CD4-positive, alpha-beta T cell (primary cell): ENCODE data around the gene CST4. TPM values are rescaled to one million over a fixed set of nuclear protein-coding genes. Genes with fewer than 3 reads are reported as not detected.

Experiments
- ATAC-seq: fragments of 200-7000 bp; cut with Tn5 transposase; one replicate; pipeline ENCODE4 v1.10.0; 2022; ENCODE audit warnings: mild to moderate bottlenecking; ENCODE audit not compliant: poor library complexity
- CTCF ChIA-PET: fragments of 350-600 bp; sonication (Branson Sonifier 250); formaldehyde crosslinking; loops from one replicate; lab custom pipeline; 2021; ENCODE audit warnings: antibody characterized with exemption, inconsistent platforms; lab: Charles Lee
- POLR2A ChIA-PET: fragments of 350-600 bp; sonication (Branson Sonifier 250); formaldehyde crosslinking; loops from one replicate; lab custom pipeline; 2021; ENCODE audit warnings: antibody characterized with exemption, inconsistent platforms; lab: Charles Lee
- DNase-seq, 14 experiments: peaks; one replicate each; pipeline ENCODE4 v3.0.0-alpha.2; 2013 to 2020; ENCODE audit warnings: mixed read lengths in 2 of 14
- H3K27ac ChIP-seq, 2 donors: one replicate each; pipeline versions ENCODE4 v1.5.1 to v1.7.0; 2013; ENCODE audit warnings: low read length in 2 of 2, low read depth in 1 of 2, mild to moderate bottlenecking in 1 of 2
- H3K27me3 ChIP-seq, 2 experiments: 1 replicate in 1 of 2; 2 replicates in 1 of 2; pipeline versions ENCODE4 v1.6.1 to v1.7.0; 2013; ENCODE audit warnings: low read length in 2 of 2, control low read depth in 1 of 2, mild to moderate bottlenecking in 1 of 2, moderate library complexity in 1 of 2; ENCODE audit not compliant: insufficient read depth in 2 of 2, control insufficient read depth in 1 of 2
- H3K36me3 ChIP-seq: one replicate; pipeline ENCODE4 v1.6.1; 2013; ENCODE audit warnings: low read length, control low read depth; ENCODE audit not compliant: insufficient read depth
- H3K4me1 ChIP-seq: one replicate; pipeline ENCODE4 v1.6.1; 2013; ENCODE audit warnings: low read length, control low read depth; ENCODE audit not compliant: insufficient read depth
- H3K4me3 ChIP-seq: one replicate; pipeline ENCODE4 v1.5.1; 2013; ENCODE audit warnings: mild to moderate bottlenecking, low read length, moderate library complexity
- H3K9me3 ChIP-seq, 2 experiments: 1 replicate in 1 of 2; 2 replicates in 1 of 2; pipeline versions ENCODE4 v1.6.1 to v1.7.0; 2013; ENCODE audit warnings: low read length in 2 of 2, mild to moderate bottlenecking in 2 of 2, control low read depth in 1 of 2, moderate library complexity in 1 of 2; ENCODE audit not compliant: control insufficient read depth in 1 of 2, insufficient read depth in 1 of 2
- H3K27ac Mint-ChIP-seq: one replicate; pipeline ENCODE4 v1.8.0; 2020; ENCODE audit warnings: mixed read lengths
- H3K27me3 Mint-ChIP-seq: one replicate; pipeline ENCODE4 v1.8.0; 2021; ENCODE audit warnings: mixed read lengths
- H3K36me3 Mint-ChIP-seq: one replicate; pipeline ENCODE4 v1.8.0; 2021; ENCODE audit warnings: low read depth, mixed read lengths
- H3K4me1 Mint-ChIP-seq: one replicate; pipeline ENCODE4 v1.8.0; 2021; ENCODE audit warnings: low read depth, mixed read lengths
- H3K4me3 Mint-ChIP-seq: one replicate; pipeline ENCODE4 v1.8.0; 2020; ENCODE audit warnings: mild to moderate bottlenecking, mixed read lengths
- H3K9me3 Mint-ChIP-seq: one replicate; pipeline ENCODE4 v1.8.0; 2020; ENCODE audit warnings: mixed read lengths
- CTCF ChIP-seq: fragments of 200-600 bp; IDR thresholded peaks from one replicate; pipeline ENCODE4 v1.8.0; 2022; ENCODE audit warnings: antibody characterized with exemption, mild to moderate bottlenecking
- intact Hi-C, 2 experiments: fragments of 100-400 bp; cut with DNase I in 1 of 2; cut with micrococcal nuclease in 1 of 2; formaldehyde crosslinking; loops; one replicate each; pipeline versions ENCODE4 v1.15.1 to v1.9.0; 2023 to 2025; cut with DNase I, micrococcal nuclease
- total RNA-seq, 174 experiments: library from RNA in 2 of 174; stranded (reverse) in 2 of 174; gene quantifications; one replicate each; pipeline ENCODE4 v1.2.3 and lab custom pipeline; 2021 to 2026

CST4 gene
- total RNA-seq, 2 experiments from 2014 or later = not detected

GRCh38 chr20:23653400-23653938 lies 35.4 kb downstream of the CST4 start:
- DNase-seq = no peak
- no peaks in the 10 kb centered on the region for H3K4me1 Mint-ChIP-seq
- ChIA-PET CTCF (no interaction called here), POLR2A (no interaction called here)
- Histone ChIP-seq H3K4me1 (no peaks in the 10 kb centered on the region), H3K36me3 (no peaks in the 10 kb centered on the region), H3K4me3 (no peak overlapping the region), H3K9me3 (peaks cover 0 to 5% of the 10 kb centered on the region in 2 experiments), H3K27ac (no peak overlapping the region), H3K27me3 (peaks cover 2 to 8% of the 10 kb centered on the region in 2 experiments)
- no peak overlapping the region for H3K4me3 Mint-ChIP-seq
- intact Hi-C loops = no loop called here
- H3K9me3 Mint-ChIP-seq = no peaks in the 10 kb centered on the region
- no peak for TF ChIP-seq CTCF
- no peak overlapping the region for H3K27ac Mint-ChIP-seq
- no peak for ATAC-seq
- H3K27me3 Mint-ChIP-seq = peaks cover 12% of the 10 kb centered on the region
- no peaks in the 10 kb centered on the region for H3K36me3 Mint-ChIP-seq

DNA sequence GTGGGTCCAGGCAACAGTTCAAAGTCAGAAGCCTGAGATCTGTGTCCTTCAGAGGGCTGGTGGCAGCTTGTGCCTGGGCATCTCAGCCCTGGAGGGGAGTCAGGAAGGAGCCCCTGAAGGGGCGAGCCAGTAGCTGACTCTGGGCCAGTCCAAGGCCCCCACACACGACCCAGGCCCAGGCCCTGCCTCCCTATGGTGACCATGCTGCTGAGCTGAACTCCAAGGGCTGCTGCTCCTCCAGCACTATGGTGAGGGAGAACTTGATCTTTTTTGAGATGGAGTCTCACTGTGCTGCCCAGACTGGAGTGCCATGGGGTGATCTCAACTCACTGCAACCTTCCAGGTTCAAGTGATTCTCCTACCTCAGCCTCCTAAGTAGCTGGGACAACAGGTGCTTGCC lies 35.9 kb downstream of the CST4 start:
- peaks cover 2 to 8% of the 10 kb centered on the region in 2 experiments for H3K27me3 ChIP-seq
- ChIA-PET CTCF (no interaction called here), POLR2A (no interaction called here)
- no peak overlapping the region for H3K4me3 ChIP-seq
- no peaks in the 10 kb centered on the region for H3K36me3 ChIP-seq
- Mint-ChIP-seq H3K27ac (no peak overlapping the region), H3K27me3 (peaks cover 12% of the 10 kb centered on the region), H3K4me1 (no peaks in the 10 kb centered on the region), H3K4me3 (no peak overlapping the region), H3K36me3 (no peaks in the 10 kb centered on the region), H3K9me3 (no peaks in the 10 kb centered on the region)
- ATAC-seq (no peak), DNase-seq (no peak)
- no peak for TF ChIP-seq CTCF
- H3K27ac ChIP-seq = no peak overlapping the region
- peaks cover 0 to 5% of the 10 kb centered on the region in 2 experiments for H3K9me3 ChIP-seq
- no peaks in the 10 kb centered on the region for H3K4me1 ChIP-seq
- intact Hi-C loops = no loop called here

DNA sequence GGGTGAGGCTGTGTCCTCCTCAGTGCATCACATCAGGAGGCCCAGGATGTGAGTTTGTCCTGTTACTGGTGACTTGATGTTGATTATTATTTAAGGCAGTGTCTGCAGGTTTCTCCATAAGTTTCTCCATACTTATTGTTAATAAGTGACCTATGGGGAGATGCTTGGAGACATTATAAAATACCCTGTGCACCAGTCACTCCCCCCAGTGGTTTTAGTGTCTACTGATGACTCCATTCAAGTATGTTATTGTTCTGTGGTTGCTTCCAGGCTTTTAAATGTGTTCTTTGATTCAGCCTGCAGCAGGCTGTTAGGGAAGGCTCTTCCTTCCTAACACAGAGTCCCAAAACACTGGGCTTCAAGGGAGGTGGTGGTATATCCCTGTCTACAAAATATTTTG lies 36.5 kb downstream of the CST4 start:
- Mint-ChIP-seq H3K36me3 (no peaks in the 10 kb centered on the region), H3K4me1 (no peaks in the 10 kb centered on the region), H3K27ac (no peak overlapping the region), H3K9me3 (no peaks in the 10 kb centered on the region), H3K4me3 (no peak overlapping the region), H3K27me3 (peaks cover 12% of the 10 kb centered on the region)
- intact Hi-C loops = no loop called here
- Histone ChIP-seq H3K27me3 (peaks cover 2 to 8% of the 10 kb centered on the region in 2 experiments), H3K9me3 (peaks cover 0 to 5% of the 10 kb centered on the region in 2 experiments), H3K36me3 (no peaks in the 10 kb centered on the region), H3K27ac (no peak overlapping the region), H3K4me1 (no peaks in the 10 kb centered on the region), H3K4me3 (no peak overlapping the region)
- no peak for DNase-seq
- ChIA-PET POLR2A (no interaction called here), CTCF (no interaction called here)
- ATAC-seq = no peak
- TF ChIP-seq CTCF = no peak
